K562 (cell line): Measurements from ENCODE around the gene IGF2BP3. TPM values are rescaled to one million over a fixed set of nuclear protein-coding genes. Genes with fewer than 3 reads are reported as not detected.

ENCODE experiments used
- ATAC-seq: fragments of 200-7000 bp; cut with Tn5 transposase; 3 replicates; pipeline ENCODE4 v1.9.1; 2020; ENCODE audit warnings: moderate library complexity
- BruUV-seq: library from RNA; stranded (reverse); fragments of 400-500 nt; replicated peaks from 2 replicates; lab custom pipeline; 2021; lab: Mats Ljungman, UMichigan
- CTCF ChIA-PET: fragments of 300-600 bp; formaldehyde crosslinking; extraction: SDS; loops from one replicate; lab custom pipeline; 2021; ENCODE audit warnings: low intra/inter-chr PET ratio; lab: Yijun Ruan, JAX
- POLR2A ChIA-PET: fragments of 300-600, 350-650 bp; sonication (Branson Sonifier 250); formaldehyde crosslinking; extraction: SDS; loops from one replicate; lab custom pipeline; 2021; ENCODE audit warnings: antibody characterized with exemption, inconsistent platforms; lab: Yijun Ruan, JAX
- DNase-seq, 4 experiments: peaks; one replicate each; pipeline versions ENCODE4 v3.0.0 to v3.0.0-alpha.2; 2011 to 2018; ENCODE audit warnings: low spot score in 3 of 4, mixed read lengths in 3 of 4; ENCODE audit errors: extremely low read depth in 1 of 4
- FAIRE-seq: peaks from 2 replicates; lab custom pipeline; 2011; peaks lifted over from hg19 to GRCh38; lab: Jason Lieb, UNC
- H2AFZ ChIP-seq: 2 replicates; pipeline ENCODE4 v1.6.0; 2011; ENCODE audit warnings: low read depth, low read length, control low read depth, inconsistent platforms
- H3K27ac ChIP-seq: fragments of 200-600 bp; 3 replicates; pipeline ENCODE4 v1.8.0; 2011; ENCODE audit warnings: low read depth, mild to moderate bottlenecking, control low read depth, inconsistent platforms, low read length, moderate library complexity, mixed read lengths; ENCODE audit errors: extremely low read depth
- H3K27me3 ChIP-seq, 2 experiments: fragments of 300-600 bp in 1 of 2; 2 replicates in 1 of 2; 3 replicates in 1 of 2; pipeline versions ENCODE4 v1.6.0 to v1.8.0; 2011; ENCODE audit warnings: inconsistent platforms in 2 of 2, low read length in 2 of 2, mild to moderate bottlenecking in 1 of 2, mixed read lengths in 1 of 2, moderate library complexity in 1 of 2; ENCODE audit not compliant: control insufficient read depth in 2 of 2, insufficient read depth in 2 of 2
- H3K36me3 ChIP-seq: fragments of 300-600 bp; 3 replicates; pipeline ENCODE4 v1.8.0; 2011; ENCODE audit warnings: mild to moderate bottlenecking, low read length, inconsistent platforms; ENCODE audit not compliant: control insufficient read depth, insufficient read depth
- H3K4me1 ChIP-seq, 2 experiments: fragments of 200-600 bp in 1 of 2; replicated peaks in 1 of 2; 2 replicates in 1 of 2; 3 replicates in 1 of 2; pipeline versions ENCODE4 v1.5.1 to v1.8.0; 2011; ENCODE audit warnings: inconsistent platforms in 2 of 2, low read length in 2 of 2, mild to moderate bottlenecking in 1 of 2, mixed read lengths in 1 of 2, moderate library complexity in 1 of 2; ENCODE audit not compliant: control insufficient read depth in 2 of 2, insufficient read depth in 2 of 2
- H3K4me2 ChIP-seq: 2 replicates; pipeline ENCODE4 v1.6.1; 2011; ENCODE audit warnings: low read length, control low read depth, inconsistent platforms, mixed read lengths; ENCODE audit not compliant: insufficient read depth
- H3K4me3 ChIP-seq: fragments of 200-600 bp; sonication (generic), shearing (Covaris generic); 2 replicates; pipeline ENCODE4 v1.5.1; 2016; ENCODE audit warnings: control low read depth, inconsistent platforms
- H3K79me2 ChIP-seq: fragments of 200-600 bp; 3 replicates; pipeline ENCODE4 v1.8.0; 2011; ENCODE audit warnings: low read length, inconsistent platforms; ENCODE audit not compliant: control insufficient read depth, insufficient read depth
- H3K9ac ChIP-seq, 2 experiments: 2 replicates each; pipeline versions ENCODE4 v1.6.0 to v1.6.1; 2011; ENCODE audit warnings: low read depth in 2 of 2, low read length in 2 of 2, control low read depth in 1 of 2, inconsistent platforms in 1 of 2, mild to moderate bottlenecking in 1 of 2, mixed read lengths in 1 of 2; ENCODE audit not compliant: insufficient read depth in 1 of 2
- H3K9me1 ChIP-seq: one replicate; pipeline ENCODE4 v1.6.0; 2011; ENCODE audit warnings: inconsistent platforms, mild to moderate bottlenecking, low read length, moderate library complexity; ENCODE audit not compliant: control insufficient read depth, insufficient read depth
- H3K9me3 ChIP-seq: replicated peaks from 2 replicates; pipeline ENCODE4 v1.5.1; 2011; ENCODE audit warnings: low read depth, low read length, inconsistent platforms; ENCODE audit not compliant: control insufficient read depth, insufficient read depth
- H4K20me1 ChIP-seq: replicated peaks from 2 replicates; pipeline ENCODE4 v1.6.1; 2011; ENCODE audit warnings: low read length, inconsistent platforms, mixed read lengths; ENCODE audit not compliant: control insufficient read depth, insufficient read depth
- ADNP ChIP-seq: fragments of 200-800 bp; sonication (Bioruptor generic); IDR thresholded peaks from 2 replicates; pipeline ENCODE4 v1.6.1; 2016; ENCODE audit warnings: missing genetic modification characterization, missing compliant biosample characterization
- NFXL1 ChIP-seq: fragments of 450-650 bp; formaldehyde crosslinking; IDR thresholded peaks from 2 replicates; pipeline ENCODE4 v1.4.0; 2021; ENCODE audit warnings: mild to moderate bottlenecking
- RHOXF2B ChIP-seq: fragments of 250-450 bp; sonication (Bioruptor Pico); conservative IDR thresholded peaks from 2 replicates; pipeline ENCODE4 v1.5.1; 2021
- ZBTB11 ChIP-seq, 3 experiments: fragments of 200-800 bp in 1 of 3; fragments of 250-450 bp in 1 of 3; fragments of 450-650 bp in 1 of 3; sonication (Bioruptor Pico) in 1 of 3; sonication (Bioruptor generic) in 1 of 3; formaldehyde crosslinking in 1 of 3; IDR thresholded peaks; 2 replicates each; pipeline versions ENCODE4 v1.6.1 to v1.8.0; 2016 to 2022; ENCODE audit warnings: mild to moderate bottlenecking in 2 of 3, missing genetic modification characterization in 2 of 3, missing compliant biosample characterization in 1 of 3, moderate library complexity in 1 of 3
- ZNF175 ChIP-seq: fragments of 200-800 bp; sonication (Bioruptor generic); IDR thresholded peaks from 2 replicates; pipeline ENCODE4 v1.6.1; 2016; ENCODE audit warnings: low read depth, mild to moderate bottlenecking, missing genetic modification characterization, missing compliant biosample characterization
- ZNF444 ChIP-seq: fragments of 250-450 bp; sonication (Bioruptor Pico); IDR thresholded peaks from 2 replicates; pipeline ENCODE4 v1.4.0; 2020; ENCODE audit warnings: mild to moderate bottlenecking, moderate library complexity
- in situ Hi-C: fragments of 300-500 bp; cut with MboI; formaldehyde crosslinking; loops from 4 replicates; pipeline ENCODE4 v1.15.0; 2018; ENCODE audit warnings: inconsistent platforms, mixed read lengths
- intact Hi-C: fragments of 100-400 bp; cut with micrococcal nuclease; formaldehyde crosslinking; loops from 2 replicates; pipeline ENCODE4 v1.14.2; 2022
- polyA plus RNA-seq, 8 experiments: library from polyadenylated mRNA; depleted of rRNA in 4 of 8; stranded (reverse) in 5 of 8; unstranded in 3 of 8; fragments of >200 nt; fragmentation: Nextera tagmentation in 2 of 8; fragmentation: Illumina TruSeq in 1 of 8; extraction: Ambion mirVana in 2 of 8; extraction: Trizol in 1 of 8; gene quantifications; 2 replicates each; pipeline versions ENCODE4 v1.2.1 to v1.2.3, GENCODE V29; 2011 to 2014; ENCODE audit warnings: inconsistent platforms in 1 of 8, missing spikeins in 1 of 8
- total RNA-seq, 7 experiments: library from RNA; depleted of rRNA in 6 of 7; stranded (reverse); fragments of >200 nt in 6 of 7; fragmentation: Illumina TruSeq in 2 of 7; extraction: Trizol in 2 of 7; gene quantifications; 2 replicates each; pipeline versions ENCODE4 v1.2.1 to v1.2.3, GENCODE V29; 2011 to 2021; ENCODE audit warnings: low replicate concordance in 1 of 7
- TF ChIP-seq, protein P1 (sequence below): fragments of 450-650 bp; formaldehyde crosslinking; IDR thresholded peaks from 2 replicates; pipeline ENCODE4 v1.4.0; 2020; ENCODE audit warnings: mild to moderate bottlenecking, mixed read lengths
- TF ChIP-seq, protein P2 (sequence below), 2 experiments: fragments of 450-650 bp in 1 of 2; sonication (generic) in 1 of 2; formaldehyde crosslinking; conservative IDR thresholded peaks; 2 replicates each; pipeline versions ENCODE4 v1.4.0 to v1.8.1; 2020 to 2022; ENCODE audit warnings: mild to moderate bottlenecking in 1 of 2, missing genetic modification reagents in 1 of 2

The IGF2BP3 gene
- total and polyA plus RNA-seq, 9 of the 15 experiments (the other 6 are each of a cell fraction or from before 2014, with no cell fraction given), result 8.4 to 88.1 (median 61.2) TPM

DNA sequence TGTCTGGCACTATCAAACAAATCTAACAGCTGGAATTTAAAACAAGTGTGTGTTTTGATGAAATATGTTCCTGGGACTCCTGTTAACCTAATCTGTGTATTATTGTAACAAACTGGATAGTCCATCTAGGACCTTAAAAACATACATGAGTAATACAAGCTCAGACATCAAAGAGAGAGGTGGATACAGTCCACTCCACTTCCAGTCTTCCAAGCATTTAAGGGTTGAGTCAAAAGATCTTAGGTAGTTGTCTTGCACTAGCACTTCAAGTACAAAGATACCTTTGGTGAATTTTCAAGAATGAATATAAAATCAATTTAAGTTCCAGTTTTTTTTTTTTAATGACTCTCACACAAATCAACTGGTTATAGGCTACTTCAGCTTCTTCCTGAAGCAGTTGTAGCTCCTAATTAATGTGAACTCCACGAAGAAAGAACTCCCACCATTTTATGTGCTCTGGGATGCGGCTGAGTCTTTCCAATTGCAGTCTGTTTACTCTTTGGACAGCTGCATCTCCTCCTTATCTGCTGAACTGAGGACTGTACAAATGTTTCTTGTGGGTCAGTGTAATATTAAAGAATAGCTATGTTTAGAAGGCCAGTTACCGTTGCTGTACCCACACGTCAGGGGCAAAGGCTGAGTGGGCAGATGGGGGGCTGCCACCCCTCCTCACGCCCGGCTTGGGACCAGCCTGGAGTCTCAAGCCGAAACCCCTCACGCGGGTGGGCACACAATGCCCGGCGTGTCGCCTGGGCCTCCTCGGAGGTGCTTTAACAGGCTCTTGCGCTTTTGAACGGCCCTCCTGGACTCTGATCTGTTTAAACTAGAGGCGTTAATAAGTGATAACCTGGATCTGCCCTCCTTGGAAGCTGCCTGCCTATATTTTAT lies 2.9 kb upstream of the IGF2BP3 start (continued):
- TF ChIP-seq, protein P1, sequence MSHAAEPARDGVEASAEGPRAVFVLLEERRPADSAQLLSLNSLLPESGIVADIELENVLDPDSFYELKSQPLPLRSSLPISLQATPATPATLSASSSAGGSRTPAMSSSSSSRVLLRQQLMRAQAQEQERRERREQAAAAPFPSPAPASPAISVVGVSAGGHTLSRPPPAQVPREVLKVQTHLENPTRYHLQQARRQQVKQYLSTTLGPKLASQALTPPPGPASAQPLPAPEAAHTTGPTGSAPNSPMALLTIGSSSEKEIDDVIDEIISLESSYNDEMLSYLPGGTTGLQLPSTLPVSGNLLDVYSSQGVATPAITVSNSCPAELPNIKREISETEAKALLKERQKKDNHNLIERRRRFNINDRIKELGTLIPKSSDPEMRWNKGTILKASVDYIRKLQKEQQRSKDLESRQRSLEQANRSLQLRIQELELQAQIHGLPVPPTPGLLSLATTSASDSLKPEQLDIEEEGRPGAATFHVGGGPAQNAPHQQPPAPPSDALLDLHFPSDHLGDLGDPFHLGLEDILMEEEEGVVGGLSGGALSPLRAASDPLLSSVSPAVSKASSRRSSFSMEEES (CRISPR knock-in tag), result no peak
- TF ChIP-seq, all 486 proteins: peak for 26

GRCh38 chr7:23472556-23472955 lies 2.3 kb upstream of the IGF2BP3 start:
- Histone ChIP-seq H3K27me3 (no peaks in the 10 kb centered on the region), H3K79me2 (peaks cover 83% of the 10 kb centered on the region), H4K20me1 (no peaks in the 10 kb centered on the region), H3K4me1 (peaks cover 0 to 29% of the 10 kb centered on the region in 2 experiments; a peak in 3 of 5 replicates), H3K36me3 (0 out of 3 replicates have a peak, but pooled peaks cover 2% of the 10 kb centered on the region), H3K9me3 (no peaks in the 10 kb centered on the region), H3K9ac (peak overlapping the region in 1 of 2 experiments; percentile 94; a peak in 3 of 4 replicates), H3K27ac (peak overlapping the region; percentile 93), H3K4me2 (peak overlapping the region; percentile 92), H2AFZ (no peak overlapping the region), H3K4me3 (peak overlapping the region; percentile 66), H3K9me1 (no peaks in the 10 kb centered on the region)
- in situ Hi-C loops, result no loop called here
- no TSS peak for BruUV-seq
- ATAC-seq (no peak), DNase-seq (no peak), FAIRE-seq (no peak)
- ChIA-PET POLR2A (interaction anchor here (0.5 to 3.1 kb wide), 10 partner anchors 9 to 117 kb away, joined by 3 to 12 read pairs (median 4); no protein-coding TSS in a partner anchor), CTCF (no interaction called here)
- 0 out of 2 replicates have a peak, but pooled peaks have one; percentile 1 for TF ChIP-seq ADNP (tag)
- TF ChIP-seq ZNF444, result 0 out of 2 replicates have a peak, but pooled peaks have one; percentile 23
- TF ChIP-seq ZBTB11 (CRISPR knock-in tag; IDR thresholded peaks at IDR 0.05), result 0 out of 6 replicates have a peak, but pooled peaks of 1 of the 3 experiments have one; percentile 16
- no peak for TF ChIP-seq NFXL1
- no peak for TF ChIP-seq RHOXF2B (CRISPR knock-in tag)
- TF ChIP-seq, protein P2, sequence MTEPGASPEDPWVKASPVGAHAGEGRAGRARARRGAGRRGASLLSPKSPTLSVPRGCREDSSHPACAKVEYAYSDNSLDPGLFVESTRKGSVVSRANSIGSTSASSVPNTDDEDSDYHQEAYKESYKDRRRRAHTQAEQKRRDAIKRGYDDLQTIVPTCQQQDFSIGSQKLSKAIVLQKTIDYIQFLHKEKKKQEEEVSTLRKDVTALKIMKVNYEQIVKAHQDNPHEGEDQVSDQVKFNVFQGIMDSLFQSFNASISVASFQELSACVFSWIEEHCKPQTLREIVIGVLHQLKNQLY (CRISPR knock-in tag; conservative IDR thresholded peaks at IDR 0.05), result 0 out of 4 replicates have a peak, but pooled peaks of 1 of the 2 experiments have one; percentile 31
- 0 out of 2 replicates have a peak, but pooled peaks have one; percentile 12 for TF ChIP-seq ZNF175 (CRISPR knock-in tag)
- intact Hi-C loops, result loop anchor here (5.0 kb wide), 3 partner anchors 115 to 770 kb away; partner anchors contain the start of gene MALSU1
